ENCODE results near the gene CACNA1A.
"Not testable (repeated sequence)": the region's sequence is repeated elsewhere in the genome, so short reads cannot be mapped to it uniquely, and the experiment has no call there.

The CACNA1A gene

GRCh38 chr19:13492128-13492527 lies 14.2 kb downstream of the CACNA1A start:
- no peak for DNase-seq

GRCh38 chr19:13487985-13488384 lies 18.3 kb downstream of the CACNA1A start:
- DNase-seq = no peak

GRCh38 chr19:13484166-13484565 lies 22.1 kb downstream of the CACNA1A start:
- no peak for DNase-seq

- DNase-seq = no peak
Observed at GRCh38 chr19:13483215-13483614, 23.1 kb downstream of the CACNA1A start.

- no peak for DNase-seq
Observed at GRCh38 chr19:13478576-13478975, 27.7 kb downstream of the CACNA1A start.

- DNase-seq = no peak
Observed at GRCh38 chr19:13476071-13476470, 30.2 kb downstream of the CACNA1A start.

GRCh38 chr19:13475044-13475443 lies 31.2 kb downstream of the CACNA1A start:
- DNase-seq = no peak

GRCh38 chr19:13466697-13467096 lies 39.6 kb downstream of the CACNA1A start:
- DNase-seq = no peak

- no peak for DNase-seq
Observed at GRCh38 chr19:13463296-13463695, 43.0 kb downstream of the CACNA1A start.

GRCh38 chr19:13461536-13461935 lies 44.7 kb downstream of the CACNA1A start:
- DNase-seq = no peak

GRCh38 chr19:13460045-13460444 lies 46.2 kb downstream of the CACNA1A start:
- DNase-seq = no peak

GRCh38 chr19:13459351-13459750 lies 46.9 kb downstream of the CACNA1A start:
- no peak for DNase-seq

GRCh38 chr19:13451434-13451995 lies 54.8 kb downstream of the CACNA1A start:
- DNase-seq = no peak

- no peak for DNase-seq
Observed at GRCh38 chr19:13447978-13448377, 58.3 kb downstream of the CACNA1A start.

GRCh38 chr19:13441810-13442512 lies 64.3 kb downstream of the CACNA1A start:
- peak; percentile 5 for DNase-seq

GRCh38 chr19:13437919-13438618 lies 68.2 kb downstream of the CACNA1A start:
- no peak for DNase-seq

GRCh38 chr19:13436352-13436751 lies 69.9 kb downstream of the CACNA1A start:
- DNase-seq = no peak

- peak; percentile 11 for DNase-seq
Observed at GRCh38 chr19:13430790-13431582, 75.3 kb downstream of the CACNA1A start.

- DNase-seq = no peak
Observed at GRCh38 chr19:13429563-13429962, 76.7 kb downstream of the CACNA1A start.

- DNase-seq = no peak
Observed at GRCh38 chr19:13428352-13428751, 77.9 kb downstream of the CACNA1A start.

GRCh38 chr19:13427273-13428051 lies 78.8 kb downstream of the CACNA1A start:
- DNase-seq = no peak

GRCh38 chr19:13425875-13426274 lies 80.4 kb downstream of the CACNA1A start:
- DNase-seq = not testable (repeated sequence)

- DNase-seq = no peak
Observed at GRCh38 chr19:13425151-13425550, 81.1 kb downstream of the CACNA1A start.

Data from CD4-positive, alpha-beta T cell treated with Interleukin-4 for 4 hours (primary cell).